IPS-15b (cell line): ENCODE results near the gene CERCAM.
A peak's percentile ranks its signal among the peaks of the same experiment; 100 is the strongest.

ENCODE experiments used
- H3K27me3 ChIP-seq: one replicate; pipeline ENCODE4 v1.6.1; 2013; ENCODE audit warnings: low read length; ENCODE audit not compliant: control insufficient read depth, insufficient read depth
- H3K36me3 ChIP-seq: one replicate; pipeline ENCODE4 v1.6.1; 2013; ENCODE audit warnings: low read length; ENCODE audit not compliant: control insufficient read depth, insufficient read depth
- H3K4me1 ChIP-seq: one replicate; pipeline ENCODE4 v1.6.1; 2013; ENCODE audit warnings: mild to moderate bottlenecking, low read length; ENCODE audit not compliant: control insufficient read depth, insufficient read depth
- H3K4me3 ChIP-seq: one replicate; pipeline ENCODE4 v1.5.1; 2013; ENCODE audit warnings: low read depth, low read length
- H3K9ac ChIP-seq: one replicate; pipeline ENCODE4 v1.6.1; 2013; ENCODE audit warnings: low read depth, mild to moderate bottlenecking, low read length
- H3K9me3 ChIP-seq: one replicate; pipeline ENCODE4 v1.6.1; 2013; ENCODE audit warnings: mild to moderate bottlenecking, low read length; ENCODE audit not compliant: control insufficient read depth, insufficient read depth

CERCAM gene, protein sequence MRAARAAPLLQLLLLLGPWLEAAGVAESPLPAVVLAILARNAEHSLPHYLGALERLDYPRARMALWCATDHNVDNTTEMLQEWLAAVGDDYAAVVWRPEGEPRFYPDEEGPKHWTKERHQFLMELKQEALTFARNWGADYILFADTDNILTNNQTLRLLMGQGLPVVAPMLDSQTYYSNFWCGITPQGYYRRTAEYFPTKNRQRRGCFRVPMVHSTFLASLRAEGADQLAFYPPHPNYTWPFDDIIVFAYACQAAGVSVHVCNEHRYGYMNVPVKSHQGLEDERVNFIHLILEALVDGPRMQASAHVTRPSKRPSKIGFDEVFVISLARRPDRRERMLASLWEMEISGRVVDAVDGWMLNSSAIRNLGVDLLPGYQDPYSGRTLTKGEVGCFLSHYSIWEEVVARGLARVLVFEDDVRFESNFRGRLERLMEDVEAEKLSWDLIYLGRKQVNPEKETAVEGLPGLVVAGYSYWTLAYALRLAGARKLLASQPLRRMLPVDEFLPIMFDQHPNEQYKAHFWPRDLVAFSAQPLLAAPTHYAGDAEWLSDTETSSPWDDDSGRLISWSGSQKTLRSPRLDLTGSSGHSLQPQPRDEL

DNA sequence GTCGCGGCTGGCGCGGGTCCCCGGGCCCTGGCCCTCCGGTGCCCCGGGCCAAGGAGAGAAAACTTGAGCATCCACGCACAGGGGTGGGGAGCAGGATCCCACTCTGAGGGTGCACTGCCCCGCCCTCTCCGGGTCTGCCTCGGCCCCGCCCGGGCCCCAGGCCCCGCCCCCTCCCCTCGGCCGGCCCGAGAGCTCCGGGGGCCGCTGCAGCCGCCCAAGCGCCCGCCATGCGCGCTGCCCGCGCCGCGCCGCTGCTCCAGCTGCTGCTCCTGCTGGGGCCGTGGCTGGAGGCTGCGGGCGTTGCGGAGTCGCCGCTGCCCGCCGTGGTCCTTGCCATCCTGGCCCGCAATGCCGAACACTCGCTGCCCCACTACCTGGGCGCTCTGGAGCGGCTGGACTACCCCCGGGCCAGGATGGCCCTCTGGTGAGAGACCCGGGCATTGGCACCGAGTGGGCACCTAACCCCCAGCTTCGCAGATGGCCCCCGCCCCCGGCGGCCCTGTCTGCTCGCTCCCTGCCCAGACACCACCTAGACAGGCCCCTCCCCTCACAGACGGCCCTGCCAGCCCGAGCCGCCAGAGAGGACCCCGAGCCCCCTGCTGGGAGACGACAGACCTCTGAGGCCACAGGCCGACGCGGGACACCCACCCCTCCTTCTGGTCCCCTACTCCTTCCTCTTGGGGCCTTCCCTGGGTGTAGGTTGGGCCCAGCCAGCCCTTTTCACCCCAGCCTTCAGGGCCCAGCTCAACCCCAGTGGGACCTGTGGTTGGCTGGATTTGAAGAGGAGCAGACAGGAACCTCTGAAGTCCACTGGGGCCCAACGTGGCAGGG, at the start of gene CERCAM:
Gene CERCAM, plus strand, starts transcription at position 207 of the 831 bp plus-strand sequence. Its CDS starts 21 bp downstream, at position 228.
- H3K9ac ChIP-seq, result peak within 1 kb of the TSS; percentile 12
- peaks cover 5% of the 10 kb centered on the region for H3K4me1 ChIP-seq
- peak within 1 kb of the TSS; percentile 68 for H3K4me3 ChIP-seq
- H3K9me3 ChIP-seq, result no peaks in the 10 kb centered on the region
- peaks cover 54% of the 10 kb centered on the region for H3K27me3 ChIP-seq
- H3K36me3 ChIP-seq, result no peaks in the 10 kb centered on the region

DNA sequence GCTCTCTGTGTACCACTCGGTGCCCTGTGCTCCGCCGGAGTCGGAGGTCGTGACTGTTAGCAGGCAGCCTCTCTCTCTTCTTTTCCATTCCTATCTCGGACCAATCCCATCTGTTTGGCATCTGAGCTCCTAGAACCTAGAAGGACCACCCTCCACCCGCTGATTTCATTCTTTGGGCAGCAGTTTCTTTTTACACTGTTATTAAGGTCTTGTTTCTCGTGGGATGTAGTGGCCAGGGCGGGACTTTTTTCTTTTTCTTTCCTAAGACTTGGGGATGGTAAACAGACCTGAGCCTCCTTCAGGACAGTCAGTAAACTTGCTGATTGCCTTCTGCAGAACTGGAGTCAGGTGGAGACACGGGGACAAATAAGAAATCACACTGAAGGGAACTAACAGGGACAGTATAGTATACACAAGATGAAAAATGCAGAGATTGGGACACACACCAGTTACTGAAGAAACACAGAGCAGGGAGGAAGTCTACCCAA, 49.0 kb upstream of the CERCAM start:
- Histone ChIP-seq H3K36me3 (no peaks in the 10 kb centered on the region), H3K9ac (peak overlapping the region; percentile 70)

DNA sequence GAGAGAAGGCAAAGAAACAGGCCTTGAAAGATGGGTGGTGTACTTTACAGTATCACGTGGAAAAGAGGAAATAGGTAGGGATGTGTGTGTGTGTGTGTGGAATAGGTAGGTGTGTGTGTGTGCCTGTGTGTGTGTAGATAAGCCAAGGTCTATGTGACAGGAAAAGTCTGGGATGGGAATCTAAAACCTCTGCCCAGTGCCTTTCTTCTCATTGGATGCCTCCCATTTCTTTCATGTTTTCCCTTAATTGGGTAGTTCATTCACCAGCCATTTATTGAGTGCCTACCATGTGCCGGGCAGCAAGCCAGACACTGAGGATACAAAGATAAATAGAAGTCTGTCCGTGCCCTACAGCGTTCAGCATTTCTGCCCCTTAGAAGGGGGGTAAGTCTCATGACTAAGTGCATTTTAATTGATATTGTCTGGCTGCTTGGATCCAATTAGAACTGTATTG, 48.4 kb upstream of the CERCAM start:
- H3K36me3 ChIP-seq, result no peaks in the 10 kb centered on the region
- H3K9me3 ChIP-seq, result no peaks in the 10 kb centered on the region
- H3K4me1 ChIP-seq, result peaks cover 3% of the 10 kb centered on the region
- H3K9ac ChIP-seq, result no peak overlapping the region
- peaks cover 23% of the 10 kb centered on the region for H3K27me3 ChIP-seq
- H3K4me3 ChIP-seq, result peak overlapping the region; percentile 99

More for the DNA sequence above, 49.0 kb upstream of the CERCAM start:
- Histone ChIP-seq H3K27me3 (peaks cover 29% of the 10 kb centered on the region), H3K9me3 (no peaks in the 10 kb centered on the region), H3K4me3 (peak overlapping the region; percentile 99), H3K4me1 (peaks cover 3% of the 10 kb centered on the region)

DNA sequence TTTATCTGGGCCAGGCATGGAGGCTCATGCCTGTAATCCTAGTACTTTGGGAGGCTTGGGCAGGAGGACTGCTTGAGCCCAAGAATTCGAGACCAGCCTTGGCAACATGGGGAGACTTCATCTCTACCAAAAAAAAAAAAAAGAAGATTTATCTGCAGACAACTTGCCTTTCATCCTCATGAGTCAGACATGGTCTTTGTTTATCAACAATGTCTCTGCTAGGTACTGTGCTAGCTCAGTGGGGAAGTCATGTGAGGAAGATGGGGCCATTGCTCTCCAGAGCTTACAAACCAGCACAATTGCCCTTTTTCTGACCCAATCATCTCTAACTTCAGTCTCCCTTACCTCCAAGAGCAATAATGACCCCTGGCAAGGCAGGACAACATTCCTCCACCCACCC, 47.9 kb upstream of the CERCAM start:
- Histone ChIP-seq H3K36me3 (no peaks in the 10 kb centered on the region), H3K4me1 (peaks cover 3% of the 10 kb centered on the region), H3K9me3 (no peaks in the 10 kb centered on the region), H3K27me3 (peaks cover 18% of the 10 kb centered on the region), H3K9ac (no peak overlapping the region), H3K4me3 (no peak overlapping the region)

DNA sequence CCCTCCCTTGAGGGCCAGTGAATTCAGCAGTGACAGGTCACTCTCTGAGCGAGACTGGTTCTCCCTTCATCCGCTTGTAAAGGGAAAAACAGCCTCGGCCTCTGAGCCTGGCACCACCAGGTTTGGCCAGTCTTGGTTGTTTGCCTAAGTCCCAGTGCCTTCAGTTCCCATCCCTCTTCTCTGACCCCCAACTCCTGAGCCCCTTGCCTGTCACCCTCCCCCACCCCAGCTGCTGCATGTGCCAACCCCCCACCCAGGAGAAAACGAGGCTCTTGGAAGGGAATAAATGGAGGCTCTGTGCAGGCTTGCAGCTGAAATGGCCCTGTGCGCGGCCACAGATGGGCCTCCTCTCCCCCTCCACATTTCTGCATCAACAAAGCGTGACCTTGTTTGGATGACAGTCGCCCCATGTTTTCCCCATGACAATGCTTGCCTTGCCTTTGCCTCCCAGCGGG, 46.4 kb upstream of the CERCAM start:
- Histone ChIP-seq H3K36me3 (peaks cover 3% of the 10 kb centered on the region), H3K9ac (no peak overlapping the region), H3K4me1 (peaks cover 3% of the 10 kb centered on the region), H3K27me3 (peaks cover 6% of the 10 kb centered on the region), H3K4me3 (no peak overlapping the region), H3K9me3 (no peaks in the 10 kb centered on the region)

DNA sequence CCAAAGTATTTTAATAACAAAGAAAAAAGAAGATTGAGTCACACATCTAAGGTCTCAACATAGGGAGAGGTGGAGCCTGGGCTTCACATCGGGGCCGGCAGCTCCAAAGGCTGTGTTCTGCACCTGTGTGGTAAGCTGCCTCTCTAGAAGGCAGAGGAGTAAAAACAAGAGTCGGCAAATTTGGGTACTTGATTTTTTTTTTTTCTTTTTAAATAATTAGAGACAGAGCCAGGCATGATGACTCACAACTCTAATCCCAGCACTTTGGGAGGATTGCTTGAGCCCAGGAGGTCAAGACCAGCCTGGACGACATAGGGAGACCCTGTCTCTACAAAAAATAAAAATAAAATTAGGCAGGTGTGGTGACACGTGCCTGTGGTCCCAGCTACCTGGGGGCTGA, 44.8 kb upstream of the CERCAM start:
- Histone ChIP-seq H3K4me1 (peaks cover 3% of the 10 kb centered on the region), H3K9me3 (no peaks in the 10 kb centered on the region), H3K9ac (no peak overlapping the region), H3K4me3 (no peak overlapping the region), H3K36me3 (peaks cover 3% of the 10 kb centered on the region), H3K27me3 (no peaks in the 10 kb centered on the region)

DNA sequence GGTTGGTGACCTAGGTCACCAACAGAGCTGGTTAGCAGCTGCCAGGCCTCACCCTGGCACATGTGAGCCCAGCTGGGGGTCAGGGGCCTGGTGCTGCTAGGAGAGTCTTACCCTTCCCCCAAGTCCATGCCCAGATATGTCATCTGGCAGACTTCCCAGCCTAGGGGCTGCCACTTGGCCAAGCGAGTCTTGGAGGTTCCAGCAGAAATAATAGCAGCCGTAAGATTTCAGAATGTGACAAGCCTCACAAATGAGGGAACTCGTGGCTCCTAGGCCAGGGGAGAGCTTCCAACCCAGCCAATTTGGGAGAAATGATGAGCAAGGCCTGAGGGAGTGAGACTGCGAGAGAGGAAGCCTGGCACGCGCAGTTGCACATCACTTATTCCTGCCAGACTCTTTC, 38.4 kb upstream of the CERCAM start:
- peaks cover 51% of the 10 kb centered on the region for H3K27me3 ChIP-seq
- H3K4me1 ChIP-seq, result peaks cover 39% of the 10 kb centered on the region
- no peaks in the 10 kb centered on the region for H3K9me3 ChIP-seq
- H3K36me3 ChIP-seq, result peaks cover 9% of the 10 kb centered on the region
- no peak overlapping the region for H3K4me3 ChIP-seq
- no peak overlapping the region for H3K9ac ChIP-seq

DNA sequence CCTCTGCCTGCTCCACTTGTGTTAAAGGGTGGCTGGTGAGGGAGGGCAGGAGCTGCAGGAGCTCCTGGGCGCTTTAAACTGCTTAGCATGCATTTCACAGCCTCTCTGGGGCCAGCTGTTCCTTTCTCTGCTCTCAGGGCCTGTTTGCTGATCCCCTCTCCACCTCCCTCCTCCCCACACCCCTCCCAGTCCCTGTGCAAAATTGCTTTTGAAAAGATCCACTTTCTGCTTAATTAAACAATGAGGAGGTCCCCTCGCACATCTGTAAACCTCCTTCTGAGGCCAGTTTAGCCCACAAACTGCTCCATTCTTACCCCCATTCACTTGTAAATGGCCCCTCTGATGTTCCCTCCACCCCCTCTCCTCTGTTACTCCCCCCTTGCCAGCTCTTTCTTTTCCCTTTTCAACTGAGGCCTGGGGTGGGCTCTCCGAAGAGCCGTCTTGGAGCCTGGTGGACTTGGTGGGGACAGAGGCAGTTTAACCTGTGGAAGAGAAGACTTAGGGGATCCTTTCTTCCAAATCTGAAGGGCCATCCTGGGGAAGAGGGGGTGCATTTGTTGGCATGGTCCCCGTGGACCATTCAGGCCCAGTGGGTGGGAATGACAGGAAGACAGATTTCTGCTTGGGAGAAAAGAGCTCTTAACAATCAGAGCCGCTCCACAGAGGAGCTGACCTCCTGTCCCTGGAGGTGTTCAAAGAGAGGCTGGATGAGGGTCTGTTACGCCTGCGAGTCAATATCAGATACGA, 37.5 kb upstream of the CERCAM start:
- Histone ChIP-seq H3K27me3 (peaks cover 60% of the 10 kb centered on the region), H3K4me1 (peaks cover 39% of the 10 kb centered on the region), H3K4me3 (peak overlapping the region; percentile 39), H3K9ac (no peak overlapping the region), H3K9me3 (no peaks in the 10 kb centered on the region), H3K36me3 (peaks cover 14% of the 10 kb centered on the region)

DNA sequence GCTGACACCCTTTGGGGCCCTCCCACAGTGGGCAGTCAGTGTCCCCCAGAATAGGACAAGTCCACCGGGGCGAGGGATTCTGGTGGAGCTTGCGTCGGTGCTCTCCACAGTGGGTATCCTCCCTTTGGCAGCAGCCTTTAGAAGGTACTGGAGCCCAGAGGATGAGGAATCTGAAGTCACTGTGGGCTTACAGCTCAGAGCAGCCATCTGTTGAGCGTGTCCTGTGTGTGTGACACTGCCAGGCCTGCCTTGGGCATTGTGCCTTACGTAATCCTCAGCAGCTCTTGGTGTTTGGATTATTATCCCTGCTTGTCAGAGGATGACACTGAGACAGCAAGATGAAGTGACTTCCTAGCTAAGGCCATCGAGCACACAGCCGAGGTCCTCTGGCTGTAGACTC, 36.9 kb upstream of the CERCAM start:
- Histone ChIP-seq H3K4me1 (peaks cover 39% of the 10 kb centered on the region), H3K9ac (no peak overlapping the region), H3K27me3 (peaks cover 66% of the 10 kb centered on the region), H3K4me3 (peak overlapping the region; percentile 14), H3K36me3 (peaks cover 19% of the 10 kb centered on the region), H3K9me3 (no peaks in the 10 kb centered on the region)

DNA sequence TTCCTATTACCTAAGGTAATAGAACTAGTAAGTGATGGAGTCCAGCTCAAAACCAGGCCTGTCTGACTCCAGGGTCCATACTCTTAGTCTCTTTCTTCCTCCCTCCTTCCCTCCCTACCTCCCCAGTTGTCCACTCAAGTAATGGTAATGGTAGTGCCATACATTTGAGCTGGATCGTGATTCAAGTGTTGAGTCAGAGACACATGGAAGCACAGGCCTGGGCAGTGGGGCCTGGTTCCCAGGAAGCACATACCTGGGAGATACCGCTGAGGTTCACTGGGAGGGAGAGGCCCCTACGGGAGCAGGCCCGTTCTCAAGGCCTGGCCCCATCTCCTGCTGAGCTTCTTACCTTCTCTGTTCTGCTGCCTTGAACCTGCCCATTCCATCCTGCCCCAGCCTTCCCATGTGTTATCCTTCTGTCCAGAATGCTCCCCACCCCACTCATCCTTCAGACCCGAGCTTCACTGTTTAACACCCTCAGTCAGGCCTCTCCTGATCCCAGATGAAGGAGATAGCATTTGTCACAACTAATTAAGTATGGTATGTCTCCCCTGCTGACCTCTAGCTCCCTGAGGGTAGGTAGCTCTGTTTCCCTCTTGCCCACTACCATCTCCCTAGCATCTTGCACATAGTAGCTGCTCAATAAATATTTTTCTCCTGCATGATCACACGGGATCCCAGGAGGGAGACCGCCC, 35.7 kb upstream of the CERCAM start:
- H3K36me3 ChIP-seq, result peaks cover 22% of the 10 kb centered on the region
- peak overlapping the region; percentile 26 for H3K4me3 ChIP-seq
- no peaks in the 10 kb centered on the region for H3K9me3 ChIP-seq
- H3K4me1 ChIP-seq, result peaks cover 39% of the 10 kb centered on the region
- H3K27me3 ChIP-seq, result peaks cover 78% of the 10 kb centered on the region
- H3K9ac ChIP-seq, result no peak overlapping the region
